ENCODE measurements around the gene THAP3.

THAP3 gene

GRCh38 chr1:6646499-6647148 is 22.0 kb downstream of the THAP3 start:
- TF ChIP-seq CTCF (IDR thresholded peaks at IDR 0.05; ENCODE audit: unreplicated experiment in 3 of 3): peak; percentile 65 to 79 (median 68)
- Mint-ChIP-seq H3K27ac (peak overlapping the region in 2 of 3 experiments; percentile 29 to 80), H3K36me3 (ENCODE audit: low read depth) (peaks cover 34% of the 10 kb centered on the region), H3K4me3 (no peak overlapping the region), H3K4me1 (peaks cover 19% of the 10 kb centered on the region), H3K9me3 (no peaks in the 10 kb centered on the region), H3K27me3 (ENCODE audit: low read depth) (no peaks in the 10 kb centered on the region)

GRCh38 chr1:6648556-6648955 is 23.9 kb downstream of the THAP3 start:
- H3K9me3 Mint-ChIP-seq: no peaks in the 10 kb centered on the region
- no peak overlapping the region for H3K4me3 Mint-ChIP-seq
- H3K27me3 Mint-ChIP-seq (ENCODE audit: low read depth): no peaks in the 10 kb centered on the region
- no peak overlapping the region for H3K27ac Mint-ChIP-seq
- H3K36me3 Mint-ChIP-seq (ENCODE audit: low read depth): peaks cover 28% of the 10 kb centered on the region
- TF ChIP-seq CTCF (IDR thresholded peaks at IDR 0.05; ENCODE audit: unreplicated experiment in 3 of 3): no peak
- peaks cover 23% of the 10 kb centered on the region for H3K4me1 Mint-ChIP-seq

GRCh38 chr1:6651909-6652308 is 27.2 kb downstream of the THAP3 start:
- Mint-ChIP-seq H3K36me3 (ENCODE audit: low read depth) (peaks cover 27% of the 10 kb centered on the region), H3K4me3 (peak overlapping the region in 2 of 3 experiments; percentile 51 to 58), H3K4me1 (peaks cover 18% of the 10 kb centered on the region), H3K9me3 (no peaks in the 10 kb centered on the region), H3K27me3 (ENCODE audit: low read depth) (no peaks in the 10 kb centered on the region), H3K27ac (peak overlapping the region; percentile 88 to 97 (median 88))
- no peak for TF ChIP-seq CTCF (IDR thresholded peaks at IDR 0.05; ENCODE audit: unreplicated experiment in 3 of 3)

- Mint-ChIP-seq H3K27ac (peak overlapping the region; percentile 83 to 97 (median 97)), H3K4me1 (peaks cover 18% of the 10 kb centered on the region), H3K9me3 (no peaks in the 10 kb centered on the region), H3K36me3 (ENCODE audit: low read depth) (peaks cover 29% of the 10 kb centered on the region), H3K27me3 (ENCODE audit: low read depth) (no peaks in the 10 kb centered on the region), H3K4me3 (no peak overlapping the region)
- no peak for TF ChIP-seq CTCF (IDR thresholded peaks at IDR 0.05; ENCODE audit: unreplicated experiment in 3 of 3)
These were observed 28.3 kb downstream of the THAP3 start for GRCh38 chr1:6652986-6653385.

GRCh38 chr1:6653436-6654290 is 29.0 kb downstream of the THAP3 start:
- Mint-ChIP-seq H3K27ac (peak overlapping the region; percentile 83 to 97 (median 97)), H3K4me1 (peaks cover 18% of the 10 kb centered on the region), H3K4me3 (peak overlapping the region in 2 of 3 experiments; percentile 18 to 43), H3K27me3 (ENCODE audit: low read depth) (no peaks in the 10 kb centered on the region), H3K9me3 (no peaks in the 10 kb centered on the region), H3K36me3 (ENCODE audit: low read depth) (peaks cover 33% of the 10 kb centered on the region)
- TF ChIP-seq CTCF (IDR thresholded peaks at IDR 0.05; ENCODE audit: unreplicated experiment in 3 of 3): no peak
